Non-pigmented ciliary epithelial cell (primary cell): ENCODE data around the gene THSD4.
"Not testable (repeated sequence)": the region's sequence is repeated elsewhere in the genome, so short reads cannot be mapped to it uniquely, and the experiment has no call there.

Experiments
- DNase-seq: peaks from one replicate; pipeline ENCODE4 v3.0.0-alpha.2; 2010; ENCODE audit warnings: low read depth

The THSD4 gene

DNA sequence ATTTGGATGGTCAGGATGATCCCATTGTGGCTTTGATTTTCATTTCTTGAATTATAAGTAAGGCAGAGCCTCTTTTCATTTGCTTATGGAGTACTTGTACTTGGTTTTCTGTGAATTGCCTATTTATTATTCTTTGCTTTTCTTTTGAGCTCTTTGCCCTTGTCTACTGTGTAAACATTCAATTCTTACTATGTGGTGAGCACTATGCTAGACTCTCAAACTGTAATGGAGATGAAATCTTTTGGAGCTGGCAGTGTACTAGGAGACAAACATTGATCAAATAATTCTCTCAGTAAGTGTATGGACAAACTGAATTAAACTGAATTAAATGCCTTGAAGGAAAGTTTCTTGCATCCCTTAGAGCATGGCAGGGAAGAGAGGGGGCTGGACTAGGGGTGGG lies 608.1 kb downstream of the THSD4 start:
- DNase-seq, result no peak

- DNase-seq, result not testable (repeated sequence)
Observed at GRCh38 chr15:71725207-71725955, 610.1 kb downstream of the THSD4 start.

DNA sequence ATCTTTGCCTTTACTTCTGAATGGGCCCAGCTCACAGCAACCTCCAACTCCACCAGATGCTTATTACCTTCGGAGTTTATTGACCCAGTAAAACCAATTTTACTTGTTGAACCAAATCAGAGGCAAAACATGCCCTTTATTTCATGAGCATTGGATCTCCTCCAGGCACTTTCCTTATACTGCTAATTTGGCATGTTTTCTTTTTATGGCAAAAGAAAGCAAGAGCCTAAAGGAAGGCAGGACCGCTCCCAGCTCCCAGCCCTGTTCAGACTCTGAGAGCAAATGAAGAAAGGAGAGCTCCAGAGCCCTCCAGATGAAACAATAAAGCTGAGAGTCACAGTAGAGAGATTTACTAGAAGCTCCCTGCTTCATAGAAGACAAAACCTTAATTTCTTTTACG lies 613.6 kb downstream of the THSD4 start:
- no peak for DNase-seq

GRCh38 chr15:71729319-71729718 lies 614.0 kb downstream of the THSD4 start:
- no peak for DNase-seq

GRCh38 chr15:71730277-71731144 lies 615.2 kb downstream of the THSD4 start:
- DNase-seq, result no peak

DNA sequence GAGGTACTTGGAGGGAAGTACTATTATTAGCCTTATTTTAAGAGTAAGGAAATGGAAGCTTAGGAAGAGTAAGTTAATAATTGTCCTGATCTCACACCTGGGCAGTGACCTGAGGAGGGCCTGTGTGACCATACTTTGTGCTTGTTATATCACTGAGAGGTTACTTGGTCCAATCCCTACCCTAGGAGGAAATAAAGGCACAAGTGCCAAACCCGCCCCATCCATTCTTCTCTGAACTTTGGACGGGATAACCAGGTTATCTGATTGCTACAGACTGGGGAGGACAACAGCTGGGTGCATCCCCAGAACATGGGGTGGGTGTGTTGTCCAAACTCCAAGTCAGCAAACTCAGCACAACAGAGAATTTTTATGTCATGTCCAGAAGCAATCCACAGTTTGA lies 617.4 kb downstream of the THSD4 start:
- DNase-seq, result no peak

DNA sequence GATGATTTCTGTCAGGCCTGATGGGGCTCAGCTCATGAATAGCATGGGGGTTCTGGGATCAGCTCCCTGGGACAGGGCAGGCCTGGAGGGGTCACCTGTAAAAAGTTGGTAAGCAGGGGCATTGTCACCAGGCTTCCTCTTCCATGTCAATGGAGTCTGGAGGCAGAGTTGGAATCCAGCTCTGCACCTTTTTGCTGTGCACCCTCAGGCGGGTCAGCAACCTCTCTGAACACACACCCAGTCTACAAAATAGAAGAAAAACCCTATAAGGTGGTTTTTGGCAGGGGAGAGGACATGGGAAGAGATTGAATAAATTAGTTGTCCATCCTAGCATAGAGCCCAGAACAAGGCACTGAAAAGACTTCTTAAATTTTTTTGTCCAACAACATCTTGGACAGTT lies 617.9 kb downstream of the THSD4 start:
- no peak for DNase-seq

DNA sequence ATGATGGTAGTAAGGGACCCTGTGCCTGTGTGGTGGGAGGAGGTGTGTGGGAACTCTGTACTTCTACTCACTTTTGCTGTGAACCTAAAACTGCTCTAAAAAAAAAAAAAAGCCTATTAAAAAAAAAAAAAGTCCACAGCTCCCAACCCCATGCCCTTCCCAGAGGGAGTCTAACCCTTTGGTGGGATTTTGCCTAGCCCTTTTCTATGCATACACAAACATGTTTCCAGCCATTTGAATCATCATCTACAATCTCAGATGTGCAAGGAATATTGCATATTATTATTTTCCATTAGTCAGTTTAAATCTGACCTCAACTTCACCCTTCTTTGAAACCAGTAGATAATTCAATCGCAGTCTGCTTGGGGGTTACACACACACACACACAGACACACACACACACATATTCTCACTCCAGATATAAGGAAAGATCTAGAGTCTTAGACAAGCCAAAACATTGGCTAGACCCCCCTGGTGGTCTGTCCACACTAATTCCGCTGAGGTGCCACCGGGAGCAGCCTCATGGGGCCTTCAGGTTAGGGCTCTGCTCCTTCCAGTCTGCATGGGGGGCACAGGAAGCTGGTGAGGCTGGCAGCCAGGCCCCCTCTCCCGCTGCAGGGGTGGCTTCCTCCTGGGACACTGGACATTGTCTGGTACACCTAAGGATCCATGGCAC lies 619.6 kb downstream of the THSD4 start:
- DNase-seq, result no peak

GRCh38 chr15:71735385-71735757 lies 620.1 kb downstream of the THSD4 start:
- no peak for DNase-seq

DNA sequence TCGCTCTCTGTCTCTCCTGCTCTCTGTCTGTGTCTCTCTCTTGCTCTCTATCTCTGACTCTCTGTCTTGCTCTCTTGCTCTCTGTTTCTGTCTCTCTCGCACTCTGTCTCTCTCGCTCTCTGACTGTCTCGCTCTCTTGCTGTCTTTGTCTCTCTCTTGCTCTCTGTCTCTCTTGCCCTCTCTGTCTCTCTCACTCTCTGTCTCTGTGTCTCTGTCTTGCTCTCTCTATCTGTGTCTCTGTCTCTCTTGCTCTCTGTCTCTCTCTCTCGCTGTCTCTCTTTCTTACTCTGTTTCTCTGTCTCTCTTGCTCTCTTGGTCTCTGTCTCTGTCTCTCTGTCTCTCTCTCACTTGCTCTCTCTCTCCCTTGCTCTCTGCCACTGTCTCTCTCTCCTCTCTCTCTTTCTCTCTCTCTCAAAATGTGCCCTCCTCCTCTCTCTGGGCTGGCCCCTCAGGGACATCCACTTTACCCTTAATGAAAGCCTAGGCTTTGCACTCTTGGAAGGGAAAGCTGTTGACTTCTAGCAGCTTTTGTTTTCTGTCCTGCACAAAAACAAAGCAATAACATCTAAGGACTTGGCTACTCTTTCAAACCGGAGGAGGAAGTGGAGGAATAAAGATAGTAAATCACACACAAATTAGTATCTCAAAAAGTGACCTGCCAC lies 621.1 kb downstream of the THSD4 start:
- DNase-seq, result no peak

DNA sequence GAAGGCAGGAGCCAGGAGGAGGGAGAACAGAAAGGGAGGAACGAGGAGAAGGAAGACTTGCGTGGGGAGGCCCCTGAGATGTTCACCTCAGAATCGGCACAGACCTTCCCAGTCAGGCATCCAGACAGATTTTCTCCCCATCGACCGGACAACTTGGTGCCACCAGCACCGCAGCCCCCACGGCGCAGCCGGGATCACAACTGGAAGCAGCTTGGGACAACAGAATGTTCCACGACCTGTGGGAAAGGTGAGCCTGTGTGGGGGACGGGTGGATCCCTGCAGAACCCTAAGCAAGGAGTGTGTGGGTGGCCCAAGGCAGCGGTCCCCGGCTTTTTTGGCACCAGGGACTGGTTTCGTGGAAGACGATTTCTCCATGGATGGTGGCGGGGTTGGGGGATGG lies 622.5 kb downstream of the THSD4 start:
- no peak for DNase-seq

GRCh38 chr15:71739355-71739754 lies 624.1 kb downstream of the THSD4 start:
- DNase-seq, result no peak

DNA sequence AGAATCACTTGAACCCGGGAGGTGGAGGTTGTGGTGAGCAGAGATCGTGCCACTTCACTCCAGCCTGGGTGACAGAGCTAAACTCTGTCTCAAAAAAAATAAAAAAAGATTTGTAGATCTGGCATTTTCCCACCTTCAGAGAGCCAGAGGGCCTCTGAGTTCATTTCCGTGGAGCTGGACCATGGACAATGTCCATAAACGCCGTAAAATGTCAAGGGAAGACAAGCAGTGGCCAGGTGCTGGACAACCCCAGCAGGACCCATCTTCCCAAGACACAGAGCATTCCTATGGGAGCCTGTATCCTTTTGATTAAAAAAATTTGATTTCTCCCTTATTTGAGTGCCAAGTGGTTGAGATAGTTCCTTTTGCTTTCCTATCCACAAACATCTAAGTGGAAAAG lies 627.7 kb downstream of the THSD4 start:
- no peak for DNase-seq

- DNase-seq, result no peak
Observed at GRCh38 chr15:71743861-71744382, 628.7 kb downstream of the THSD4 start.

- no peak for DNase-seq
Observed at GRCh38 chr15:71746719-71747118, 631.4 kb downstream of the THSD4 start.

- DNase-seq, result peak; percentile 69
Observed at GRCh38 chr15:71747128-71748083, 632.1 kb downstream of the THSD4 start.

- DNase-seq, result peak; percentile 41
Observed at GRCh38 chr15:71748293-71748718, 633.0 kb downstream of the THSD4 start.

- DNase-seq, result no peak
Observed at GRCh38 chr15:71749500-71749899, 634.2 kb downstream of the THSD4 start.

DNA sequence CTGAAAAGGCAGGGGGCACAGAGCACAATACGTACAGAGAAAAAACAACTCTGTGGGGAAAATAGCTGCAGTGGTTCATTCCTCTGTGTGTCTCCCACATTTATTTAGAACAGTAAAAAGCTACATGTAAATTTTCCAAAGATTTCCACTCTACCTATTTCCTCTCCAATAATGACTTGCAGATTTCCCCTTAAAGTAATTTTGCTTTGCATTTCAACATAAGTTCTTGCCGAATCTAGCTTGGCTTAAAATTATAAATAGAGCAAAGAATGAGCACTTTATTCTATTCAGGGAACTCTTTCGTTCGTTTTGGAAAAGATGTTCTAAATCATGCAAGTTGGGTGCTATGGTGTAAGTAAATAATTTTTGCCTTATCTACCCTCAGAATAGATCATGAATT lies 636.9 kb downstream of the THSD4 start:
- DNase-seq, result no peak

GRCh38 chr15:71752604-71753289 lies 637.5 kb downstream of the THSD4 start:
- DNase-seq, result peak; percentile 93
